Stimulated activated CD8-positive, alpha-beta memory T cell treated with anti-CD3 and anti-CD28 coated beads, Interleukin-7, amount 100 ng/mL, for 24 hours (primary cell): ENCODE data around the gene IDH3G.
A peak's percentile ranks its signal among the peaks of the same experiment; 100 is the strongest.
"Not testable (repeated sequence)": the region's sequence is repeated elsewhere in the genome, so short reads cannot be mapped to it uniquely, and the experiment has no call there.

Source experiments
- DNase-seq: peaks from one replicate; pipeline ENCODE4 v3.0.0-alpha.2; 2020; ENCODE audit warnings: low read depth

The IDH3G gene

GRCh38 chrX:153794018-153794896, at the start of gene IDH3G, which contains the start of gene SSR4:
TSS of gene IDH3G (minus strand) at chrX:153794375. CDS start at chrX:153794326, 49 bp downstream.
TSS of gene SSR4 (plus strand) at chrX:153794668. CDS start at chrX:153794688, 20 bp downstream.
- peak; percentile 79 for DNase-seq

- no peak for DNase-seq
Measured at GRCh38 chrX:153836921-153837320, 42.7 kb upstream of the IDH3G start.

- no peak for DNase-seq
Measured at GRCh38 chrX:153832728-153833127, 38.6 kb upstream of the IDH3G start.

- no peak for DNase-seq
Measured at GRCh38 chrX:153831429-153832150, 37.4 kb upstream of the IDH3G start.

- DNase-seq = no peak
Measured at GRCh38 chrX:153830640-153831428, 36.7 kb upstream of the IDH3G start.

GRCh38 chrX:153829799-153830639, 35.8 kb upstream of the IDH3G start, which contains the start of gene PDZD4:
TSS of gene PDZD4 (minus strand) at chrX:153830544. CDS start at chrX:153830298, 246 bp downstream.
- no peak for DNase-seq

GRCh38 chrX:153829549-153829798, 35.3 kb upstream of the IDH3G start:
- no peak for DNase-seq

- no peak for DNase-seq
Measured at GRCh38 chrX:153828723-153829548, 34.8 kb upstream of the IDH3G start.

- no peak for DNase-seq
Measured at GRCh38 chrX:153828308-153828707, 34.1 kb upstream of the IDH3G start.

GRCh38 chrX:153827903-153828302, 33.7 kb upstream of the IDH3G start:
- no peak for DNase-seq

GRCh38 chrX:153827016-153827415, 32.8 kb upstream of the IDH3G start:
- DNase-seq = no peak

GRCh38 chrX:153825042-153825441, 30.9 kb upstream of the IDH3G start:
- no peak for DNase-seq

GRCh38 chrX:153824348-153824747, 30.2 kb upstream of the IDH3G start:
- no peak for DNase-seq

- DNase-seq = no peak
Measured at GRCh38 chrX:153821066-153821465, 26.9 kb upstream of the IDH3G start.

- DNase-seq = no peak
Measured at GRCh38 chrX:153820601-153821000, 26.4 kb upstream of the IDH3G start.

GRCh38 chrX:153819384-153820040, 25.3 kb upstream of the IDH3G start:
- no peak for DNase-seq

GRCh38 chrX:153818571-153819383, 24.6 kb upstream of the IDH3G start:
- DNase-seq = no peak

GRCh38 chrX:153818064-153818463, 23.9 kb upstream of the IDH3G start:
- not testable (repeated sequence) for DNase-seq
